Measurements from ENCODE around the gene PDCD11. TPM values are rescaled to one million over a fixed set of nuclear protein-coding genes. Genes with fewer than 3 reads are reported as not detected.

The PDCD11 gene
- total RNA-seq, 1 experiment from 2014 or later: 106 TPM

DNA sequence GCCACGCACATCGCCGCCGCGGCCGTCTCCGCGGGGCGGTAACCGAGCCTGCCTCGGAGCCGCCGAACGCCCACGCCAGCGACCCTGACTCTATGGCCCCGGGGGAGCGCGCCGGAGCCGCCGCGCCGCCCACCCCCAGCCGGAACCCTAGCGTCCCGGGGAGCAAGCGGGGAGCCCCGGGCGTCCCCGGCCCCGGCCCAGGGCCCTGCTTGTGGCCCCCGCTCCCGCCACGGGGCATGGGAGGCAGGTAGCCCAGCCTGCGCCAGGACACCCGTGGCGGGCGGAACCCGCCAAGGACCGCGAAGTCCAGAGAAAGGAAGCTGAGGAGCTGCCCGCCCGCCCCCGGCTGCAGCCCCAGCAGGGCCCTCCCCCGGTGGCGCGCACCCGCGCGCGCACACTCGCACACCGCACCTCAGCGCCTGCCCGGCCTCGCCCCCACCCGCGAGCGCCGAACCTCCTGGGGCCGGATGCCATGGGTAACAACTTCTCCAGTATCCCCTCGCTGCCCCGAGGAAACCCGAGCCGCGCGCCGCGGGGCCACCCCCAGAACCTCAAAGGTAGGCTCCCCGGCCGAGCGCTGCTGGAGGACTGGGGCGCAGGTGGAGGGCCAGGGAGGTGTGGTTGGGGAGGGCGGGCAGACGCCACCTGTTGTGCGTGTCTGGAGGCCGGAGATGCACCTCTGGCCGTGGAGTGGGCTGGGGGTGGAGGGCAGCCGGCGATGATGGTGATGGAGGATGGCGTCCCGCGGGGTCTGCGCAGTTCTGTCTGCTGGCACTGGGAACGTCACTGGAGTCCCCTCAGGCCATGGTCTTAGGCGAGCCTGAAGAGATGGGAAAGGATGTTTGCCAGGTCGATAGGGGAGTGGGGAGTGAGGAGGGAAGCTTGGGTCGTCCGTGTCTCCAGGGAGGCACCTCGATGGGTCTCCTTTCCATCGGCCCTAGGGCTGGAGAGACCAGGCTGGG is 97.8 kb downstream of the PDCD11 start (continued):
- TF ChIP-seq, protein P1, sequence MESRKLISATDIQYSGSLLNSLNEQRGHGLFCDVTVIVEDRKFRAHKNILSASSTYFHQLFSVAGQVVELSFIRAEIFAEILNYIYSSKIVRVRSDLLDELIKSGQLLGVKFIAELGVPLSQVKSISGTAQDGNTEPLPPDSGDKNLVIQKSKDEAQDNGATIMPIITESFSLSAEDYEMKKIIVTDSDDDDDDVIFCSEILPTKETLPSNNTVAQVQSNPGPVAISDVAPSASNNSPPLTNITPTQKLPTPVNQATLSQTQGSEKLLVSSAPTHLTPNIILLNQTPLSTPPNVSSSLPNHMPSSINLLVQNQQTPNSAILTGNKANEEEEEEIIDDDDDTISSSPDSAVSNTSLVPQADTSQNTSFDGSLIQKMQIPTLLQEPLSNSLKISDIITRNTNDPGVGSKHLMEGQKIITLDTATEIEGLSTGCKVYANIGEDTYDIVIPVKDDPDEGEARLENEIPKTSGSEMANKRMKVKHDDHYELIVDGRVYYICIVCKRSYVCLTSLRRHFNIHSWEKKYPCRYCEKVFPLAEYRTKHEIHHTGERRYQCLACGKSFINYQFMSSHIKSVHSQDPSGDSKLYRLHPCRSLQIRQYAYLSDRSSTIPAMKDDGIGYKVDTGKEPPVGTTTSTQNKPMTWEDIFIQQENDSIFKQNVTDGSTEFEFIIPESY (IDR thresholded peaks at IDR 0.05; ENCODE audit: extremely low read depth, insufficient replicate concordance, low read length): no peak
- TF ChIP-seq CBX3 (IDR thresholded peaks at IDR 0.05; ENCODE audit: low read depth) (no peak), YY1 (IDR thresholded peaks at IDR 0.05; ENCODE audit: extremely low read depth, insufficient replicate concordance, low read depth, low read length) (no peak), JUND (IDR thresholded peaks at IDR 0.05) (no peak), EZH2phosphoT487 (IDR thresholded peaks at IDR 0.05; ENCODE audit: borderline replicate concordance) (no peak), EZH2 (IDR thresholded peaks at IDR 0.05) (no peak), TCF7L2 (IDR thresholded peaks at IDR 0.05; ENCODE audit: borderline replicate concordance, extremely low read depth, insufficient read depth, insufficient read length) (no peak), SRF (IDR thresholded peaks at IDR 0.05; ENCODE audit: low read depth) (no peak), FOSL1 (IDR thresholded peaks at IDR 0.05; ENCODE audit: low read depth) (no peak)
- TF ChIP-seq, protein P2, sequence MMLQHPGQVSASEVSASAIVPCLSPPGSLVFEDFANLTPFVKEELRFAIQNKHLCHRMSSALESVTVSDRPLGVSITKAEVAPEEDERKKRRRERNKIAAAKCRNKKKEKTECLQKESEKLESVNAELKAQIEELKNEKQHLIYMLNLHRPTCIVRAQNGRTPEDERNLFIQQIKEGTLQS (IDR thresholded peaks at IDR 0.05): no peak

DNA sequence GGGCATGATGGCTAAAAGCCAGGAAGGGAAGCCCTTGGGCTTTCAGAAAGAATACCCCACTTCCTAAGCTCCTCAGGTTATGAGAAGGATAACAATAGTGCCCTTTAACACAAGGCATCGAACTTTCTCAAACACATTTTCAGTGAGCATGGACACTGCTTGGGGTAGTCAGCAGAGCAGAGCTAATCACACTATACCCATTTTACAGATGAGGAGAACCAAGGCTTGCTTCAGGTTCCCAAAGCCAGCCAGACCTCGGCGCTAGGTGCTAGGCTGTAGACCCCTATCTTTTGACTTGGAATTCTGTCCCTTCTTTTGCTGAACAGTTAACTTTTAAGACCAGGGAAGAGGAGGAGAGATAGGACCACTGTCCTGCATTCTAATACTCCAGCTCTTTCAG is 98.9 kb downstream of the PDCD11 start:
- Histone ChIP-seq H3K9ac (ENCODE audit: low read length) (no peak overlapping the region), H3K79me2 (ENCODE audit: insufficient read depth, low read length) (no peaks in the 10 kb centered on the region), H4K20me1 (ENCODE audit: insufficient read depth) (no peaks in the 10 kb centered on the region), H3K36me3 (ENCODE audit: control insufficient read depth in 1 of 2, insufficient read depth in 2 of 2, low read length in 2 of 2) (no peaks in the 10 kb centered on the region), H3K27me3 (ENCODE audit: insufficient read depth, low read length) (no peaks in the 10 kb centered on the region), H3K4me3 (replicated peaks in 1 of 2; ENCODE audit: low read depth in 1 of 2, low read length in 2 of 2) (no peak overlapping the region), H3K4me2 (ENCODE audit: low read length) (no peak overlapping the region), H2AFZ (ENCODE audit: low read depth, low read length, poor library complexity, severe bottlenecking) (no peak overlapping the region), H3K27ac (ENCODE audit: low read depth, low read length) (no peak overlapping the region), H3K9me2 (ENCODE audit: insufficient read depth) (no peaks in the 10 kb centered on the region), H3K9me3 (ENCODE audit: control insufficient read depth in 1 of 2, insufficient read depth in 1 of 2, low read depth in 1 of 2, low read length in 2 of 2) (no peaks in the 10 kb centered on the region), H3K4me1 (ENCODE audit: control insufficient read depth in 1 of 2, insufficient read depth in 2 of 2, low read length in 2 of 2) (peaks cover 15 to 28% of the 10 kb centered on the region in 2 experiments)
- RAD21 ChIA-PET (ENCODE audit: low non-redundant PET in 1 of 2, low total read pairs in 2 of 2, uncharacterized antibody in 2 of 2, unreplicated experiment in 2 of 2): interaction anchor here in 1 of 2 experiments (0.7 kb wide), 1 partner anchor 15 kb away, joined by 3 read pairs; no protein-coding TSS in a partner anchor
- POLR2A ChIA-PET: no interaction called here
- DNase-seq (ENCODE audit: low read depth, low spot score) (no peak), ATAC-seq (no peak)
- BruUV-seq (replicated peaks): no TSS peak
- CTCF ChIA-PET: no interaction called here
- TF ChIP-seq, protein P3, sequence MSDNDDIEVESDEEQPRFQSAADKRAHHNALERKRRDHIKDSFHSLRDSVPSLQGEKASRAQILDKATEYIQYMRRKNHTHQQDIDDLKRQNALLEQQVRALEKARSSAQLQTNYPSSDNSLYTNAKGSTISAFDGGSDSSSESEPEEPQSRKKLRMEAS (IDR thresholded peaks at IDR 0.05): no peak
- TF ChIP-seq EGR1 (IDR thresholded peaks at IDR 0.05; ENCODE audit: low read depth) (no peak), CEBPB (IDR thresholded peaks at IDR 0.05; ENCODE audit: low read depth) (no peak), ELF1 (IDR thresholded peaks at IDR 0.05; ENCODE audit: borderline replicate concordance, low read depth) (no peak), POLR2A (IDR thresholded peaks at IDR 0.05; ENCODE audit: borderline replicate concordance, extremely low read depth, insufficient read depth, insufficient read length) (no peak), ZFX (IDR thresholded peaks at IDR 0.05) (no peak), CBX3 (IDR thresholded peaks at IDR 0.05; ENCODE audit: low read depth) (no peak), RAD21 (IDR thresholded peaks at IDR 0.05; ENCODE audit: low read depth) (no peak), SIN3A (IDR thresholded peaks at IDR 0.05; ENCODE audit: low read depth) (no peak), EZH2 (IDR thresholded peaks at IDR 0.05) (no peak), JUND (IDR thresholded peaks at IDR 0.05) (no peak)
- TF ChIP-seq, protein P1 (IDR thresholded peaks at IDR 0.05; ENCODE audit: extremely low read depth, insufficient replicate concordance, low read length): no peak
- intact Hi-C loops (cut with micrococcal nuclease): no loop called here
